Activated CD8-positive, alpha-beta T cell treated with anti-CD3 and anti-CD28 coated beads for 36 hours (primary cell): ENCODE data around the gene FRS3. TPM values are rescaled to one million over a fixed set of nuclear protein-coding genes. Genes with fewer than 3 reads are reported as not detected.

Source experiments
- ATAC-seq: fragments of 200-7000 bp; cut with Tn5 transposase; one replicate; pipeline ENCODE4 v1.10.0; 2021; ENCODE audit warnings: mild to moderate bottlenecking, moderate library complexity
- CTCF ChIA-PET: fragments of 350-600 bp; sonication (Branson Sonifier 250); formaldehyde crosslinking; loops from one replicate; lab custom pipeline; 2021; ENCODE audit warnings: antibody characterized with exemption; lab: Charles Lee
- POLR2A ChIA-PET: fragments of 350-600 bp; sonication (Branson Sonifier 250); formaldehyde crosslinking; loops from one replicate; lab custom pipeline; 2021; ENCODE audit warnings: antibody characterized with exemption; lab: Charles Lee
- DNase-seq: peaks from one replicate; pipeline ENCODE4 v3.0.0-alpha.2; 2020
- H3K27ac Mint-ChIP-seq: one replicate; pipeline ENCODE4 v1.8.0; 2021; ENCODE audit warnings: mild to moderate bottlenecking, mixed read lengths
- H3K27me3 Mint-ChIP-seq: one replicate; pipeline ENCODE4 v1.8.0; 2021; ENCODE audit warnings: mixed read lengths
- H3K36me3 Mint-ChIP-seq: one replicate; pipeline ENCODE4 v1.8.0; 2021; ENCODE audit warnings: low read depth, mixed read lengths
- H3K4me1 Mint-ChIP-seq: one replicate; pipeline ENCODE4 v1.8.0; 2021; ENCODE audit warnings: low read depth, mixed read lengths
- H3K4me3 Mint-ChIP-seq: one replicate; pipeline ENCODE4 v1.8.0; 2021; ENCODE audit warnings: mild to moderate bottlenecking, moderate library complexity, mixed read lengths
- H3K9me3 Mint-ChIP-seq: one replicate; pipeline ENCODE4 v1.8.0; 2021; ENCODE audit warnings: mixed read lengths
- intact Hi-C: fragments of 100-400 bp; cut with micrococcal nuclease; formaldehyde crosslinking; loops from one replicate; pipeline ENCODE4 v1.10.0; 2022
- total RNA-seq, 2 experiments: library from RNA; stranded (reverse); gene quantifications; one replicate each; pipeline ENCODE4 v1.2.3, GENCODE V29; 2021
- TF ChIP-seq, protein P1 (sequence below): fragments of 200-600 bp; IDR thresholded peaks from one replicate; pipeline ENCODE4 v1.8.0; 2022; ENCODE audit warnings: antibody characterized with exemption, mild to moderate bottlenecking

FRS3 gene, protein sequence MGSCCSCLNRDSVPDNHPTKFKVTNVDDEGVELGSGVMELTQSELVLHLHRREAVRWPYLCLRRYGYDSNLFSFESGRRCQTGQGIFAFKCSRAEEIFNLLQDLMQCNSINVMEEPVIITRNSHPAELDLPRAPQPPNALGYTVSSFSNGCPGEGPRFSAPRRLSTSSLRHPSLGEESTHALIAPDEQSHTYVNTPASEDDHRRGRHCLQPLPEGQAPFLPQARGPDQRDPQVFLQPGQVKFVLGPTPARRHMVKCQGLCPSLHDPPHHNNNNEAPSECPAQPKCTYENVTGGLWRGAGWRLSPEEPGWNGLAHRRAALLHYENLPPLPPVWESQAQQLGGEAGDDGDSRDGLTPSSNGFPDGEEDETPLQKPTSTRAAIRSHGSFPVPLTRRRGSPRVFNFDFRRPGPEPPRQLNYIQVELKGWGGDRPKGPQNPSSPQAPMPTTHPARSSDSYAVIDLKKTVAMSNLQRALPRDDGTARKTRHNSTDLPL
- total RNA-seq = 1 to 10 TPM; 3.2 to 4.1 TPM

DNA sequence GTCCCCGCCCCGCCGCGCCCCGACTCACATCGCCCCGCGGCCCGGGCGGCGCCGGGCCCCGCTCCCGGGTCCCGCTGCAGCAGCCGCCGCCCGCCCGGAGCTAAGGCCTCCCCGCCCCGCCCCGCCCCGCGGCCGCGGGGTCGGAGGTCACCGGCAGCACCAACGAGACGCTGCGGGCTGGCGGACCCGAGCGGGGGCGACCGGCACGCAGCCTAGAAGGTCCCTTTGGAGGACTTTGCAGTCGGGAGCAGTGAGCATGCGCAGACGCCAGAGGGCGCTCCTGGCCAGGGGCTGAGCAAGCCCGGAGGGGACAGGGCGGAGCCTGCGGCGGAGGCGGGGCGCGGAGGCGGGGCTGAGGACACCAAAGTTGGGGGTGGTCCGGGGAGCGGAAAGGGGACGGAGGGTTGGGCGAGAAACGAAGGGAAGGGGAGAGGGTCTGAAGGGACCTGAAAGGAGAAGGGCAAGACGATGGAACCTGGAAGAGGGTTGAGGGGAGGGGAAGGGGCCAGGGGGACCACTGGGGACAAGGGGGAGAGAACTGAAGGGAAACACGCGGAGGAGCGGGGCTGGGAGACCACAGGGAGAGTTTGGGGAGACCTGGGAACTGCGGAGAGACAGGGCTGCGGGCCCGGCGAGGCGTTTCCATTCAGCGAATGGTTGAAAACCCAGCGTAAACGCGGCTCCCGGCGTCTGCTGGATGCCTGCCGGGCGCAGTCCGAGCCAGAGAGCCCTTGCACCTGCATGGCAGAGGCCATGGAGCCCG lies at the start of gene FRS3:
FRS3 (minus strand) TSS at position 113 of the 763 bp plus-strand sequence. CDS start 2,913 bp downstream, outside the sequence.
- H3K27me3 Mint-ChIP-seq = peaks cover 6% of the 10 kb centered on the region
- peak within 1 kb of the TSS; percentile 88 for H3K4me3 Mint-ChIP-seq
- DNase-seq (peak; percentile 99), ATAC-seq (peak; percentile 98)
- H3K4me1 Mint-ChIP-seq = peaks cover 17% of the 10 kb centered on the region
- no peaks in the 10 kb centered on the region for H3K9me3 Mint-ChIP-seq
- ChIA-PET POLR2A (no interaction called here), CTCF (interaction anchor here (0.6 to 12.8 kb wide), 5 partner anchors 8 to 266 kb away, joined by 3 to 214 read pairs (median 3); partner anchors contain the start of gene TAF8)
- intact Hi-C loops = loop anchor here (10.0 kb wide), 1 partner anchor 145 kb away; the partner anchor contains the start of genes BYSL and MED20
- H3K36me3 Mint-ChIP-seq = no peaks in the 10 kb centered on the region
- TF ChIP-seq, protein P1, sequence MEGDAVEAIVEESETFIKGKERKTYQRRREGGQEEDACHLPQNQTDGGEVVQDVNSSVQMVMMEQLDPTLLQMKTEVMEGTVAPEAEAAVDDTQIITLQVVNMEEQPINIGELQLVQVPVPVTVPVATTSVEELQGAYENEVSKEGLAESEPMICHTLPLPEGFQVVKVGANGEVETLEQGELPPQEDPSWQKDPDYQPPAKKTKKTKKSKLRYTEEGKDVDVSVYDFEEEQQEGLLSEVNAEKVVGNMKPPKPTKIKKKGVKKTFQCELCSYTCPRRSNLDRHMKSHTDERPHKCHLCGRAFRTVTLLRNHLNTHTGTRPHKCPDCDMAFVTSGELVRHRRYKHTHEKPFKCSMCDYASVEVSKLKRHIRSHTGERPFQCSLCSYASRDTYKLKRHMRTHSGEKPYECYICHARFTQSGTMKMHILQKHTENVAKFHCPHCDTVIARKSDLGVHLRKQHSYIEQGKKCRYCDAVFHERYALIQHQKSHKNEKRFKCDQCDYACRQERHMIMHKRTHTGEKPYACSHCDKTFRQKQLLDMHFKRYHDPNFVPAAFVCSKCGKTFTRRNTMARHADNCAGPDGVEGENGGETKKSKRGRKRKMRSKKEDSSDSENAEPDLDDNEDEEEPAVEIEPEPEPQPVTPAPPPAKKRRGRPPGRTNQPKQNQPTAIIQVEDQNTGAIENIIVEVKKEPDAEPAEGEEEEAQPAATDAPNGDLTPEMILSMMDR = peak; percentile 78
- H3K27ac Mint-ChIP-seq = peak within 1 kb of the TSS; percentile 43

DNA sequence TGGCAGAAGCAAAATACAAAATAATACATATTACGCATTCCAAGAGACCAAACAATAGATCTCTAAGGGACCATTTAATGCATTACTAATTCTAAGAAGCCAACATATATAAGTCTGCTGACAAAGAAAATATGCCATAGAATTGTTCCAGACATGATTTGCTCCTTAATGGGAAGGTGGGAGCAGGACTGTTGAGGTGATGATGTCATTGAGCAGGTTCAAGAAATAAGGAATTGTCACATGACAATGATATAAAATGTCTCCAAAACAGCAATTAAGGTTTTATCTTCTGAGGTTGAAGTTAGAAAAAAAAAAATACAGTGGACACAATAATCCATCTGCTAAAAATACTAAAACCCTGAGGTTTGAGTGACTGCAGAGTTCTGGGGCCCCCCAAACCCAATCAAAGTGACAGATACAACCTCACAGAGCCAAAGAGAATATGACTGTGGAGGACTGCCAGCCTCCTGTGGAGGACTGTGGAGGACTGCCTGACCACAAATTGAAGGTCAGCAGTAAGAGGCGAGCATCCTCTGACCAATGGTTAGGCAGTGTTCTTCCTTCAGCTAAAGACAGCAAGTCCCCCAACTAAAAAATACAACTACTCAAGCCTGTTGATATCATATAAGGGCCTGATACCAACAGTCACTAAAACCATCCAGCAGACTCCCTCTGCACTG lies 46.8 kb upstream of the FRS3 start:
- Mint-ChIP-seq H3K36me3 (no peaks in the 10 kb centered on the region), H3K27ac (no peak overlapping the region), H3K4me3 (no peak overlapping the region), H3K4me1 (no peaks in the 10 kb centered on the region), H3K27me3 (no peaks in the 10 kb centered on the region), H3K9me3 (no peaks in the 10 kb centered on the region)
- ChIA-PET CTCF (no interaction called here), POLR2A (no interaction called here)
- TF ChIP-seq, protein P1 = no peak
- no peak for DNase-seq
- ATAC-seq = no peak
- intact Hi-C loops = no loop called here

DNA sequence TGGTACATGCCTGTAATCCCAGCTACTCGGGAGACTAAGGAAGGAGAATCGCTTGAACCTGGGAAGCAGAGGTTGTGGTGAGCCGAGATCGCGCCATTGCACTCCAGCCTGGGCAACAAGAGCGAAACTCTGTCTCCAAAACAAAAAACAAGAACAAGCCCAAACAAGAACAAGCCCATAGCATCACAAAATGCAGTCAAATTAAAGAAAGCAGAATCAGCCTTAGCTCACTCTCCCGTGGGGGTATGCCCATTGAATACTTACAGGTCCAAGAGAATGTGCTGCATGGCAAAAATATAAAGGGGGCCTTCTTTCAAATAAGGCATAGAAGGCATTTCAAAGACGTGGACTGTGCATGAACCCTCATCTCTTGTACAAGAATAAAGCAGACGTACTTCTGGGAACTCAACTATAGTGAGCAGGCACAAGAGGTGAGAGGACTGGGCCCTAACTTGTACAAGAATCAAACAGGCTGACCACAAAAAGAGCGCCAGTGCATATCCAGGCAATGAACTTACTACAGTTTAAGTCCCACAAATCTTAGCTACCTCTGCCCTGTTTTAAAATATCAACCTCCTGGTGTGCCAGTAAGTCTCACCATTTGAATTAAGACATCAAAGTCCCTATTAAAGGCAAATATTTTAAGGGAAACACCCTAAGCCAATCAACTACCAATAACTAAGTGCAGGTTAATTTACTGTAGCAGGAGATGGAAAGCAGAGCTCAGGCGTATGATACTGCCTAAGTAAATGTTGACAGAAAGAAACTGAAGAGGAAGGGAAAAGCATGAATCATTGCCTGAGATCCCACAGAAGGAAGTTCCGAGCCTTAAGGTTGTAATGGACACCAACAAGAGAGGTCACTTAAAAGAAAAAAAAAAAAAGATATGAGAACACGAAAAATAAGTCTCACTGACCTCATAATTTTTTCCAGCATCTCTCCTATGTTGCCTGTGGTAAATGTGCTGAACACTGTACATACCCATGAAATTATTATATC lies 45.2 kb upstream of the FRS3 start:
- Mint-ChIP-seq H3K27me3 (no peaks in the 10 kb centered on the region), H3K4me1 (no peaks in the 10 kb centered on the region), H3K36me3 (no peaks in the 10 kb centered on the region), H3K27ac (no peak overlapping the region), H3K9me3 (no peaks in the 10 kb centered on the region), H3K4me3 (no peak overlapping the region)
- ChIA-PET POLR2A (interaction anchor here (0.7 kb wide), 1 partner anchor 1090 kb away, joined by 3 read pairs; no protein-coding TSS in a partner anchor), CTCF (interaction anchor here (1.3 kb wide), 1 partner anchor 279 kb away, joined by 3 read pairs; no protein-coding TSS in a partner anchor)
- ATAC-seq (no peak), DNase-seq (no peak)
- TF ChIP-seq, protein P1 = no peak
- intact Hi-C loops = no loop called here

DNA sequence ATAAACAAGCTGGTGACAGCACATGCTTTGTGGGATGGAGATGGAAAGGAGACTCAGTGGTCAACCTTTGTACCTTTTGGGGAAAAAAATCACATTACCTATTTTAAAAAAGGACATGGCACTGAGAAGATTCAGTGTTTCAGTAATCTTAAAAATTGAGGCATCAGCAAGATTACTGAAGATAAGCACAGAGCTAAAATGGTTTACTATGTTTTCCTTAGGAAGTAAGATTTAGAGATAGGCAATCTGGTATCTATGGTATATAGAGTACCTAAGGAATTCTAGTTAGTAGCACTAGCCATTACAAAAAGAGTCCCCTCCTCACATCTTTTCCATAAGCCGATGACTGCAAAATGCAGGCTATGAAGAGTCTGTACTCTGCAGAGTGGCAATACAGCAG lies 43.5 kb upstream of the FRS3 start:
- Mint-ChIP-seq H3K27me3 (no peaks in the 10 kb centered on the region), H3K27ac (no peak overlapping the region), H3K4me1 (no peaks in the 10 kb centered on the region), H3K4me3 (no peak overlapping the region), H3K36me3 (no peaks in the 10 kb centered on the region), H3K9me3 (no peaks in the 10 kb centered on the region)
- no peak for ATAC-seq
- ChIA-PET POLR2A (no interaction called here), CTCF (no interaction called here)
- DNase-seq = no peak
- intact Hi-C loops = no loop called here
- TF ChIP-seq, protein P1 = no peak
